Measurements from ENCODE around the gene CCM2.
"Not testable (repeated sequence)": the region's sequence is repeated elsewhere in the genome, so short reads cannot be mapped to it uniquely, and the experiment has no call there.

Gene CCM2

DNA sequence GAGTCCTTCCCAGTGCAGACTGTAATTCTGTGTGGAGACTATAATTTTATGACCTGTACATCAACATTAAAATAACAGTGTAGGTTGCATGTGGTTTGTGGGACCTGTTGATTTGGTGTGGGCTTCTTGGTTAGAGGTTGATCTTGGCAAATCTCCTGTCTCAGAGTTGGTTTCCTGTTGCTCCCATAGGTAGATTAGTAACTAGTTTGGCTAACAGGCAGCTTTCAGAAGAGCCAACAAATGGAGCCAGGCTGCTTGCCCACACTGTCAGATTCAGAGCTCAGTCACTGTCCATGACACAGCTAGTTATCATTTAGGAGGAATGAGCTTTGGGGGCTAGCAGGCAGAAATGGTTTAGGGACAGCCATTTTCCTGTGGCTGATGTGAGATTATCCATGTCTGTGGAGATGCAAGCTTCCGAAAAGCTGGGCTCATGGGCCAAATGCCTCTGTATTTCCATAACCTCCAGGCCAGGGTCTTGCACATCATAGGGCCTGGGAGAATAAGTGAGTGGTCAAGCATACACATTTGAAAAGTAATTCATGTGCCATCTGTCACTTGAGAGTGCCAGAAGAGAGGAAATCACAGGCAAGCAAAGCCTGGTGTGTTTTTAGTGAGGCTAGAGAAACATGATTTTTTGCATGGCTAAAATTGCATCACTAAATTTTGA is 33.4 kb downstream of the CCM2 start:
- DNase-seq (ENCODE audit: low read depth), result no peak

DNA sequence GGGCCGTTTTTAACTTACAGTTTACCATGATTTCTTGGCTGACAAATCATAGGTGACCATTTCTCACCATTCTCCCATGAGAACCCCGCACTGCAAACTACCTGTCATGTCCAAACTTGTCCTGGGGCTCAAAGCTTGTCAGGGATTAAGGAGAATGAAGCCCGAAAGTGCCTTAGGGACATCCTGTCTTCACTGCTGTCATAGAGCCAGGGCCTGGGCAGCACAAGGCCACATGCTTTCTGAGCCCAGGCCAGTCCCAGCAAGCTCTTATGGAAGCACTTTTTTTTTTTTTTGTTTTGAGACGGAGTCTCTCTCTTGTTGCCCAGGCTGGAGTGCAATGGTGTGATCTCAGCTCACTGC is 33.9 kb downstream of the CCM2 start:
- DNase-seq (ENCODE audit: low read depth), result no peak

GRCh38 chr7:45034710-45035109 is 34.7 kb downstream of the CCM2 start:
- DNase-seq (ENCODE audit: low read depth), result not testable (repeated sequence)

GRCh38 chr7:45035371-45035770 is 35.4 kb downstream of the CCM2 start:
- DNase-seq (ENCODE audit: low read depth), result no peak

DNA sequence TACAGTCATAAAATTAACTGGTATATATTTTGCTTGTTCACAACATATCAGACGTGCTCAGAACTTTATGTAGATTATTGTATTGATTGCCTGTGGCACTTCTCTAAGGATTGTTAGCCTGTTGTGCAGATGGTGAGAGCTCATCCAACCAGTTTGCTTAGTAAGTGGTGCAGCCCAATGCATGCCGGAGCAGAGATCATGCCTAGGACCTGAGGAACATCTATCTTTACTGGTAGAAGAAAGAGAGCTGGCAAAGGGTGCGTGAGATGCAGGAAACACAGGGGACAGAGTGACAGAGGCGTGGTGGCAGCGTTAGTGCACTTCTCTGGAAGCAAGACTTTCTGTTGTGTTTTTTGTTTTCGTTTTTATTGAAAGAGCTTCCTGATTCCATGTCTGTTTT is 35.9 kb downstream of the CCM2 start:
- DNase-seq (ENCODE audit: low read depth), result no peak

DNA sequence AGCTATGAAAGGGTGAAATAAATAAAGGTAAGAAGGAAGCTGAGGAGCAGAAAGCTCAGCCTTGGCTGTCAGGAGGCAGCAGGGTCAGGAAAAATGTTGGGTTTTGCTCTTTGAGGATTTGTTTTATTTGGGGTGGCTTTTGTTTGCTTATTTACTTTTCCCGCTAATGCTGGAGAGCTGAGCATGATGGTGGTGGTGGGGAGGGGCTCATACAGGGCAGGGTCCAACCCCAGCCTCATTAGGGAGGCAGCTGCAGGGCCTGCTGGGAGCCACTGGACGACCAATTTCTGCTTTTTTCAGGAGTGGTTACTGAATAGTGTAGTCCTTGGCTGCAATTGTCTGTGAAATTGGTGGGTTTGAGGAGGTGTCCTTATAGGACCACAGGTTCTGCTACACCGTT is 36.3 kb downstream of the CCM2 start:
- DNase-seq (ENCODE audit: low read depth), result no peak

DNA sequence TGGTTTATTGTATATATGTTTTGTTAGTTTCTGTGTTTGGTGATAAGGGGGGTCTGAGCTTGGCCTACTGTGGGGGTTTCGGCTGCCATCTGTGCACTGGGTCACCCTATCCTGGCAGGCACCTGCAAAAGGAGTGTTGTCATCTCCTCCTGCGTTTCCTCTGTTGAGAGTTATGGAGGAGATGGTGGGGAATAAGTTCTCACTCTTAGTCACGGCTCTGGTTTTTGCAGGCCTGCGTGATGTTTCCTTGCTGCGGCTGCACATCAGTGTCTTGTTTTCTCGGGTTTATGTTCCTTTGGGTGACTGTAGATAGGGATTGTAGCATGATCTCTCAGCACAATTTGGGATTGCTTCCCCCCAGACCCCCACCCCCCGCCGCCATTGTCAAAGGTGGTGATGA is 36.8 kb downstream of the CCM2 start:
- DNase-seq (ENCODE audit: low read depth), result no peak

DNA sequence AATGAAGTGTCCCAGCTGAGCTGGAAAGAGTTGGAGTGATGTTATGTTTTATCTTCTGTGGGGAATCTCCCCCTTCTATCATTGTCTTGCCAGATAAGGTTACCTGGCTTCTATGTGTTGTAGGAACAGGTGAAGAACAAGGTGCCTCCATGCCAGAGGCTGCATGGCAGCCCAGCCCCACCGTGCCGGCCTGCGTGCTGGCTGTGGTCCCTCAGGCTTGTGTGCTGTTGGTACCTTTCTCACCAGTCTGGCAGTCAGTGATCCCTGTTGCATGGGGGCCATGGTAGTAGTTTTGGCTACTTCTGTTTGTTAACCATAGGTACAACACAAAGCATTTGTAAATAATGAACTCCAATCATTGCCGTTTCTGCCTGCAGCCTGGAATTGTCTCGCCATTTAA is 37.9 kb downstream of the CCM2 start:
- no peak for DNase-seq (ENCODE audit: low read depth)

DNA sequence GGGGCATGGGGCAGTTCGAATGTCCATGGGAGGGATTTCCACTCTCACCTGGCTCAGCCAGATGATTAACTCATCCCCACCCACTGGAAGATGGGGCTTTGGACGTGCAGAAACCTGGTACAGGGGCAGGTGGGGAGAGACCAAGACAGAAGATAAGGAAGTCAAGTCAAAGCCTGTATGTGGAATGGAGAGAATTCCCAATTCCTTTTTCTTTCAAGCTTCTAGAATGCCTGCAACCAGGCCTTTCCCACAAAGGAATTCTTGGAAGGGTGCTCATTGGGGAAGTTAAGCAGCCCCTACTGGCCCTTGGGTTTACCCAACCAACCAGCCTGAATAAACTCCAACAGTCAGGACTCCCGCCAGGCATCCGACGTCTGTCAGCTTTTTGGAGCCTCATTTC is 39.1 kb downstream of the CCM2 start:
- DNase-seq (ENCODE audit: low read depth), result no peak

GRCh38 chr7:45044338-45044737 is 44.3 kb downstream of the CCM2 start:
- no peak for DNase-seq (ENCODE audit: low read depth)

DNA sequence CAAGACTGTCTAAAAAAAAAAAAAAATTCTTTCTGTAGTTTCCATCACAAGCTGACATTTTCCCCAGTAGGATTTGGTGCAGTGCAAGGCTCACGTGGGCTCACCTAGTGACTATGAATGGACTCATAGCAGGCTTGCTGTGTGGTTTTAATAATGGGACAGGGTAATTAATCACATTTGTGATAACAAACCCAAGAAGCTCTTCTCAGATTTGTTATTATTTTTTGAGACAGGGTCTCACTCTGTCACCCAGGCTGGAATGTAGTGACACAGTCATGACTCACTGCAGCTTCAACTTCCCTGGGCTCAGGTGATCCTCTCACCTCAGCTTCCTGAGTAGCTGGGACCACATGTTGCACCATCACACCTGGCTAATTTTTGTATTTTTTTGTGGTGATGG is 48.7 kb downstream of the CCM2 start:
- DNase-seq (ENCODE audit: low read depth), result no peak

DNA sequence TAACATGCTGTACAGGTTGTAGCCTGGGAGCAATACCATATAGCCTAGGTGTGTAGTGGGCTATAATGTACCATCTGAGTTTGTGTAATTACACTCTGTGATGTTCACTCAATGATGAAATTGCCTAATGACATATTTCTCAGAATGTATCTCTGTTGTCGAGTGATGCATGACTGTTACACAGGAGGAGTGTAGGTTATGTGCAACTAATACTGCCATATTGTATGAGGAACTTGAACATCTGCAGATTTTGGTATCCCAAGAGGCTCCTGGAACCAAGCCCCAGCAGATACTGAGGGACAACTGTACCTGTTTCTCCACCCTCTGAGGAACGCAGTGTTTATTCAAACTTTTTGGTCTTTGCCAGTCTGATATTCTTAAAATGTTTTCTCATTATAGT is 50.2 kb downstream of the CCM2 start:
- no peak for DNase-seq (ENCODE audit: low read depth)

DNA sequence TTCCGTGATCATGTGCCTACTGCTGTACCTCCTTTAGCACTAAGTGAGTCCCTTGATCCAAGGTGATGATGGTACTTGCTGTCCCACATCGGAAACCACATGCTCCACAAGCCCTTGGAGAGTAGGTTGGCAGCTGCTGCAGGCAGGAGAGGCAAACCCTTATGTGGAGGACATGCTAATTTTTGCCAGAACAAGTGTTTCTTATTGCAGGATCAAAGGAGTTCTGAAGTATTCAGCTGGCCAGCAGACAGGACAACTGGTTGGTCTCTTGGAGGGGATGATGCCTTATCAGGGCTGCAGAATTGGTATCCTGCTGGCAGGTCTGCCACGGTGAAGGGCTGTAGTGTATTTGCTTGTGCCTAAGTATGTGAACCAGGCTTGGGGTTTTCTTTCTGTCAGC is 52.0 kb downstream of the CCM2 start:
- DNase-seq (ENCODE audit: low read depth), result no peak

DNA sequence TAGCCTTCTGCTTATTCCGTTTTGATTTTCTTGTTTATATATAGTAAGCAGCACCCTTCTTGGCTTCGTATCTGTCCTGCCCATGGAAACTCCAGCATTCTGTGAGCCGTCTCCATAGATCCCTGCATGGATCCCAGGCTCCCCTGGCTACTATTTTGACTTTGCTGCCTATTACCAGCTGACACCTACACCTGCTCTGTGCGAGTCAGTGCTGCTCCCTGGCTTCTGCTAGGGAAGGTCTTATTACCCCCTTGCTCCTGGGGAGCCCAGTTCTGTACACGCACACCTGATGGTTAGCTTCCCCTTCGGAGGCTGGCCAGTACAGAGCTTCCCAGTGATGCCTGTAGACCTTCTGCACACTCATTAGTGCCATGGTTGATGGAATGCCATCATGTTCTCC is 53.4 kb downstream of the CCM2 start:
- DNase-seq (ENCODE audit: low read depth), result no peak

GRCh38 chr7:45053941-45054340 is 53.9 kb downstream of the CCM2 start:
- DNase-seq (ENCODE audit: low read depth), result no peak

DNA sequence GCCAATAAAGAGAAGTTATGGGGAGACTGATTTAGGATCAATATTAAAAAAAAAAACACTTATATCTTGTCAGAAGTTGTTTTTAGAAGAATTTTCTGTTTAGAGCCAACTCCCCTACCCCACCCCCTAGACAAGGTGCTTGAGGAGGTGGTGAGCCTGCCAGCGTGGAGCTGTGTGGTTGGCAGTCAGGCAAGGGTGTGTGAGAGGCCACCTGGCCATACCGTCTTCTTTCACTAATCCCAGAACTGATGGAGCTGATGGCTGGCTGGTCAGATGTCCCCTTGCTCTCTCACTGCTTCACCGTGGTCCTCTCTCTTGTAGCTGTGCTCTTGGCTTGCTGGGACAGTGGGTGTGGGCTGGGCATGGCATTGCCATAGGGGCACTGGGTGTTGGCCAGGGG is 54.4 kb downstream of the CCM2 start:
- DNase-seq (ENCODE audit: low read depth), result no peak

- DNase-seq (ENCODE audit: low read depth), result no peak
Measured at GRCh38 chr7:45055016-45055415, 55.0 kb downstream of the CCM2 start.

DNA sequence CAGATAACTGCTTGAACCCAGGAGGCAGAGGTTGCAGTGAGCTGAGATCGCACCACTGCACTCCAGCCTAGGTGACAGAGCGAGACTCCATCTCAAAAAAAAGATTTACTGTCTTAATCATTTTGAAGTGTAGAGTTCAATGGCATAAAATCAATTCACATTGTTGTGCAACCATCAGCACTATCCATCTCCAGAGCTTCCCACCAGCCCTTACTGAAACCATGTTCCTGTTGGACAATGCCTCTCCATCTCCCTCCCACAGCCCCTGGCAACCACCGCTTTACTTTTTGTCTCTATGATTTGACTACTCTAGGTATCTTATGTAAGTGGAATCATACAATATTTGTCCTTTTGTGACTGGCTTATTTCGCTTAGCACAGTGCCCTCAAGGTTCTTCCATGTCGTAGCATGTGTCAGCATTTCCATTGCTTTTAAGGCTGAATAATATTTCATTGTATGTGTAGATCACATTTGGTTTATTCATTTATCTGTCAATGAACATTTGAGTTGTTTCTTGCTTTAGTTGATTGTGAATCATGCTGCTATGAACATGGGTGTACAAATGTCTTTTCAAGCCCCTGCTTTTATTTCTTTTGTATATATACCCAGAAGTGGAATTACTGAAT is 55.7 kb downstream of the CCM2 start:
- DNase-seq (ENCODE audit: low read depth), result no peak

DNA sequence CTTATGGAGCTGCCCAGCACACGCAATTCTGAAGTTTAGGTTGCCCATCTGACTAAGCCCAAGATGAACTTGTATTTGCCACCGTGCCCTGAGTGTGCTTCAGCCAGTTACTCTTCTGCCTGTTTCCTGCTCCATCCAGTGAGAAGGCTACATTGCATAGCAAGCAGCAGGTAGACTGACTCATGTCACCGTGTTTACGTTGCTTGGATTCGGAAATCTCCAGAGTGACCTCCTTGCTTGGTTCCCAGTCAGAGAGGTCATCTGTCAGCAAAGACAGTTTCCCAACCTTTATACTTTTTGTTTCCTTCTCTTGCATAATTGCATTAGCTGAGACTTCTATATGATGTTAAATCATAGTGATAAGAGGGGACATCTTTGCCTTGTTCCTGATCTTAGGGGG is 57.9 kb downstream of the CCM2 start:
- DNase-seq (ENCODE audit: low read depth), result no peak

DNA sequence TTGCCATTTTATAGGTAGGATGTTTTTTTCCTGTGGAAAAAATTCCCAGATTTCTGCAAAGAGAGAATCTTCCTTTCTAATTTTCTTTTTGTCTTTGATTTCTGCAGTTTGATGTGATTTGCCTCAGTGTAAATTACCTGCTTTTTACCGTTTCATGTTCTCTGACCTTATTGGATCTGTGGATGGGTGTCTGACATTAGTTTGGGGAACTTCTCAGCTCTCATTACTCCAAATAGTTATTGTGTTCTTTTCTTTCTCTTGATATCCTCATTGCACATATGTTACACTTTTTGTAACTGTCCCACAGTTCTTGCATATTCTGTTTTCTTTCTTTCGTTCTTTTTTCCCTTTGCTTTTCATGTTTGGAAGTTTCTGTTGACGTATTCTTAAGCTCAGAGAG is 60.3 kb downstream of the CCM2 start:
- no peak for DNase-seq (ENCODE audit: low read depth)

DNA sequence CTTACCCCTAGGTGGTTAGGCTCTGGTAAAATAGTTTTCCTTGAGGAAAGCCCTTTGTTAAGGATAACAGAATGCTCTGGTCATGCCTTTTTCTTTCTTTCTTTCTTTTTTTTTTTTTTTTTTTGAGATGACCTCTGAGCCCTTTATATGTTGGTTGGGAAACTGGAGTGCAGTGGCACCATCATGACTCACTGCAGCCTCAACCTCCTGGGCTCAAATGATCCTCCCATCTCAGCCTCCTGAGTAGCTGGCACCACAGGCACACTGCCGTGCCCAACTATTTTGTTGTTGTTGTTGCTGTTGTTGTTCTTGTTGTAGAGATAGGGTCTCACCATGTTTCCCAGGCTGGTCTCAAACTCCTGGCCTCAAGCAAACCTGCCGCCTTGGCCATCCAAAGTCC is 61.4 kb downstream of the CCM2 start:
- DNase-seq (ENCODE audit: low read depth), result no peak

DNA sequence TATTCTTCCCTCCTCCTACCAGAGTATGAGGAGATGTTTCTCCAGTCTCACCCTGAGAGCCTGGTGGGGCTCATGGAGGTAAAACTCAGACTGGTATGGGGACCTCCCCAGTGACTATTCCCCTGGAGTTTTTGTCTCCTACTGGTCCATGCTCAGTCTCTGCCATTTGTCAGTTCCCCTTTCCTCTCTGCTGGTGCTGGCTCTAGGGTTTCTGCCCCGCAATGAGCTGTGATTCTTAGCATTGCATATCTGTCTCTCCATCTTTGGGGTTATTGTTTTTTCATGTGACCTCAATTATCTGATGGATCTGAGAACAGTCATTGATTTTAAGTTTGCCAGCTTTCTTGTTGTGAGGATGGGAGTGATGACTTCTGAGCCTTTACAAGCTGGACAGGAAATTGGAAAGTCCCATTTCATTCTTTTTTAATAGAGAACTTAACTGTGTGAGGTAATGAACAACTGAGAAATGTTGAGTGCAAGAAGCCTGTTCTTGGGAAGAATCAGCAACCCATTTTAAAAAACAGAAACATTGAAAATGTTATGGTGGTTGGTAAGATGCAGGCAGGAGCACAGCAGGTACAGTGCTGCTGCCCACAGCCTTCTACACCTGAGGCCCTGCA is 61.9 kb downstream of the CCM2 start:
- no peak for DNase-seq (ENCODE audit: low read depth)

- no peak for DNase-seq (ENCODE audit: low read depth)
Measured at GRCh38 chr7:45064047-45064725, 64.2 kb downstream of the CCM2 start.
